ENCODE data around the gene RHBDF1. TPM values are rescaled to one million over a fixed set of nuclear protein-coding genes. Genes with fewer than 3 reads are reported as not detected.
A peak's percentile ranks its signal among the peaks of the same experiment; 100 is the strongest.
"Not testable (repeated sequence)": the region's sequence is repeated elsewhere in the genome, so short reads cannot be mapped to it uniquely, and the experiment has no call there.

Gene RHBDF1
- total and polyA plus RNA-seq, 4 donors: 19.0 to 52.7 (median 32.8) TPM

DNA sequence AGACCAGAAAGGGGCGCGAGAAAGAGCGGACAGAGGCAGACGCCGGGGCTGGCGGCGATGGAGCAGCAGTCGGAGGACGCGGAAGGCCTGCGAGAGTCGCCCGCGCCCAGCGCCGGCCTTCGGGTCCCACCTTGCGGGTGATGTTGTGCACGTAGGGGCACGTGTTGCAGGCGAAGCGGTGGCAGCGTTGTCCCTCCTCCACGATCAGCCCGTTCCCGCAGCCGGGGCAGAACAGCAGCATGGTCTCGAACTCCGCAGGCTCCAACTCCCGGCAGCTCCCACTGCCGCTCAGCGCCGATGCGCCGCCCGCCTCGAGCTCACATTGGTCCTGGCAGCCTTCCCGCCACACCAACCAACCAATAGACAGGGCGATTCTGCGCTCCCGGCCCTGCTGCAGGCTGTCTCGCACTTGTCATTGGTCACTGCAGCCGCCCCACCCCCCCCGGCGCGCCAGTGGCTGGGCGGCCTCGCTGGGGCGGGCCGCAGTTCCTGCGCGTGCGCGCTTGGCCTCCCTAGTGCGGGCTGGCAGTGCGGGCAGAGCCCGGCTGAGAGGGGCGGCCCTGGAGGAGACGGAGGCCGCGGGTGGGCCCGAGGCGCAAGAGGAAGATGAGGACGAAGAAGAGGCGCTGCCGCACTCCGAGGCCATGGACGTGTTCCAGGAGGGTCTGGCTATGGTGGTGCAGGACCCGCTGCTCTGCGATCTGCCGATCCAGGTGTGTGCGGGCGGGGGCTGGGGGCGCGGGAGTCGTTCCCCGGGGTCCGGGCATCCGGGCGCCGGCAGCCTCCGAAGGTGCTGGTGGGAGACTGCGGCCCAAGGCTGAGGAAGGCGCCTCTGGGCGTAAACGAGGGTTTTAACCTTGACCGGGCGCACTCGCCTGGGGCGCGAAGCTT is 18.8 kb downstream of the RHBDF1 start, which contains the start of the genes POLR3K and SNRNP25:
Gene POLR3K (minus strand): TSS at position 263 of the 891 bp plus-strand sequence. CDS start 22 bp downstream, at position 241.
Gene SNRNP25 (plus strand): TSS at position 483 of the 891 bp plus-strand sequence. CDS start 189 bp downstream, at position 672.
- Histone ChIP-seq H3K27me3 (ENCODE audit: control insufficient read depth, insufficient read depth, low read length) (no peaks in the 10 kb centered on the region), H3K4me3 (ENCODE audit: low read depth, low read length) (peak within 1 kb of the TSS; percentile 78), H3K36me3 (ENCODE audit: control insufficient read depth, insufficient read depth, low read length) (peaks cover 36% of the 10 kb centered on the region), H3K27ac (ENCODE audit: low read depth, low read length) (peak within 1 kb of the TSS; percentile 70), H3K9me3 (ENCODE audit: control insufficient read depth, insufficient read depth, low read length) (no peaks in the 10 kb centered on the region), H3K4me1 (ENCODE audit: control insufficient read depth, insufficient read depth, low read length) (peaks cover 18% of the 10 kb centered on the region)
- under 1% methylated on average over 86 of the region's 91 CpGs for WGBS (ENCODE audit: insufficient coverage)
- peak; percentile 89 to 99 (median 98) for DNase-seq (ENCODE audit: low read depth in 4 of 6, low spot score in 6 of 6)

DNA sequence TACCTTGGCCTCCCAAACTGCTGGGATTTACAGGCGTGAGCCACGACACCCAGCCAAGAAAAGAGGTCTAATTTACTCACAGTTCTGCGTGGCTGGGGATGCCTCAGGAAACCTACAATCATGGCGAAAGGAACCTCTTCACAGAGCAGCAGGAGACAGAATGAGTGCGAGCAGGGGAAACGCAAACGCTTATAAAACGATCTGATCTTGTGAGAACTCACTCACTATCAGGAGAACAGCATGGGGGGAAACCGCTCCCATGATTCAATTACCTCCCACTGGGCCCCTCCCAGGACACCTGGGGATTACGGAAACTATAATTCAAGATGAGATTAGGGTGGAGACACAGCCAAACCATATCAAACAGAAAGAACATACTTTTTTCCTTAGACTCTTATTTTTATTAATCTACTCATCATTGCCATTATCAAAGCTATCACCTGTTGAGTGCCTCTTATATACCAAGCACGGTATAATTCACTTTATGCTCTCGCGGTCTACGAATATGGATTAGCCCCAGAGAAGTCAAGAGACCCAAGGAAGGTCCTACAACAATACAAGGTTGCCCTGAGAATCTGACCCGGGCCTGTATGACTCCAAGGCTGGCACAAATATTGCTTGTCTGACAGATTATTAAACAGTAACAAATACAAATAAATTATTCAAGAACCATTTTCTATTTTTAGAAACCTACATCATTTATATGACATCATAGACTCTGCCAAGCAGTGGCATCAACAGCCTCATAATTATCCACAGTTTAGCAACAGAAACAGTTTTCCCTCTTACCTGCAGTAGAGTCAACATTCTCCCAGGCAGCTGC is 21.5 kb downstream of the RHBDF1 start:
- no peak overlapping the region for H3K4me3 ChIP-seq (ENCODE audit: low read depth, low read length)
- no peaks in the 10 kb centered on the region for H3K27me3 ChIP-seq (ENCODE audit: control insufficient read depth, insufficient read depth, low read length)
- 94% methylated on average over 3 of the region's 15 CpGs for WGBS (ENCODE audit: insufficient coverage)
- peaks cover 10% of the 10 kb centered on the region for H3K36me3 ChIP-seq (ENCODE audit: control insufficient read depth, insufficient read depth, low read length)
- no peaks in the 10 kb centered on the region for H3K9me3 ChIP-seq (ENCODE audit: control insufficient read depth, insufficient read depth, low read length)
- no peak overlapping the region for H3K27ac ChIP-seq (ENCODE audit: low read depth, low read length)
- peaks cover 18% of the 10 kb centered on the region for H3K4me1 ChIP-seq (ENCODE audit: control insufficient read depth, insufficient read depth, low read length)
- no peak for DNase-seq (ENCODE audit: low read depth in 4 of 6, low spot score in 6 of 6)

DNA sequence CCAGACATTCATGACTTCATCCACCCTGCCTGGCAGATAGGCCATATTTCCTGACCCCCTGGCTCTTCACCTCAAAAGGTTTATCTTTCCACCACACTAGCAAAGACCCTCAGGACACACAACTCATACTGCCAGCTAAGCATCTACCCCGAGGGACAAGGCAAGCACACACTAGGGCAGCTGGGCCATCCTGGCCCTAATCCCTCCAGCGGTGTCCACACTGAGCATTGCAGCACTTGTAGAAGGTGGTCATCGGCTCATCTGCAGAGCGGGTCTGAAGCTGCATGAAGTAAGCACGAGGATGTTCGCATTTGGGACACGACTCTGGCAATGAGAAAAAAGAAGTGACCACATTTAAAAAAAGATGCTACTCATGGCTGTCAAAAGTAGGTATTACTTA is 25.2 kb downstream of the RHBDF1 start:
- Histone ChIP-seq H3K9me3 (ENCODE audit: control insufficient read depth, insufficient read depth, low read length) (no peaks in the 10 kb centered on the region), H3K4me1 (ENCODE audit: control insufficient read depth, insufficient read depth, low read length) (no peaks in the 10 kb centered on the region), H3K27me3 (ENCODE audit: control insufficient read depth, insufficient read depth, low read length) (no peaks in the 10 kb centered on the region), H3K4me3 (ENCODE audit: low read depth, low read length) (no peak overlapping the region), H3K27ac (ENCODE audit: low read depth, low read length) (no peak overlapping the region), H3K36me3 (ENCODE audit: control insufficient read depth, insufficient read depth, low read length) (peaks cover 7% of the 10 kb centered on the region)
- no peak for DNase-seq (ENCODE audit: low read depth in 4 of 6, low spot score in 6 of 6)
- 93% methylated on average over 7 of the region's 7 CpGs for WGBS (ENCODE audit: insufficient coverage)

DNA sequence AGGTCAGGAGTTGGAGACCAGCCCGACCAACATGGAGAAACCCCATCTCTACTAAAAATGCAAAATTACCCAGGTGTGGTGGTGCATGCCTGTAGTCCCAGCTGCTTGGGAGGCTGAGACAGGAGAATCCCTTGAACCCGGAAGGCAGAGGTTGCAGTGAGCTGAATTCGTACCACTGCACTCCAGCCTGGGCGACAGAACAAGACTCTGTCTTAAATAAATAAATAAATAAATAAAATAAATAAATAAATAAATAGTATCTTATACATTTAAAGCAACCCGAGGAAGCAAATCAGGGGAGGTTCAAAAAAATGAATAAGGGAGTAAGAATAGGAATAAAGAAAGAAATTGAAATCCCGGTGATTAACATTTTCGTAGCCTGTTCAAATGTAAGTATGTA is 25.9 kb downstream of the RHBDF1 start:
- not testable (repeated sequence) for H3K4me3 ChIP-seq (ENCODE audit: low read depth, low read length); H3K9me3 ChIP-seq (ENCODE audit: control insufficient read depth, insufficient read depth, low read length); H3K4me1 ChIP-seq (ENCODE audit: control insufficient read depth, insufficient read depth, low read length); H3K27me3 ChIP-seq (ENCODE audit: control insufficient read depth, insufficient read depth, low read length); H3K27ac ChIP-seq (ENCODE audit: low read depth, low read length); H3K36me3 ChIP-seq (ENCODE audit: control insufficient read depth, insufficient read depth, low read length); DNase-seq (ENCODE audit: low read depth in 4 of 6, low spot score in 6 of 6)
- WGBS (ENCODE audit: insufficient coverage): no CpG with 5 or more reads among the region's 7 CpGs

DNA sequence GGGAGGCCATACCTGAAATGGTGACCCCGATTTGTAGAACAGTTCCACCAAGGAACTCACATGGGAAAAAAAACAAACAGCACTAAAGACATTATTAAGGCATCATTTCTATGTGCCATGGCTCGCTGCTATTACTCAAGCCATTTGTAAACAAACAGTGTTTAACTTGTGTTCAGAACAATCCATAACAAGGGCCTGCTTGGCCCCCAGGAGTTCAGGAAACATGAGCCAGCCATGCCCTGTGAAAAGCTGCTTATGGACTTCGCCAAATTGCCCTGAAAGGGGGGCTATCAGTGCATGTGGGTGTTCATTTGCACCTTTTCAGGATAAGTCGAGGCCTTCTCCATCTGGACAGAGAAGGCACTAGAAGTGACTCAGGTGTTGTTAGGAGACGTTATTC is 27.0 kb downstream of the RHBDF1 start:
- peaks cover 11% of the 10 kb centered on the region for H3K36me3 ChIP-seq (ENCODE audit: control insufficient read depth, insufficient read depth, low read length)
- no peaks in the 10 kb centered on the region for H3K9me3 ChIP-seq (ENCODE audit: control insufficient read depth, insufficient read depth, low read length)
- no peaks in the 10 kb centered on the region for H3K27me3 ChIP-seq (ENCODE audit: control insufficient read depth, insufficient read depth, low read length)
- H3K27ac ChIP-seq (ENCODE audit: low read depth, low read length): no peak overlapping the region
- H3K4me3 ChIP-seq (ENCODE audit: low read depth, low read length): no peak overlapping the region
- DNase-seq (ENCODE audit: low read depth in 4 of 6, low spot score in 6 of 6): no peak
- H3K4me1 ChIP-seq (ENCODE audit: control insufficient read depth, insufficient read depth, low read length): no peaks in the 10 kb centered on the region
- 92% methylated on average over 4 of the region's 5 CpGs for WGBS (ENCODE audit: insufficient coverage)

DNA sequence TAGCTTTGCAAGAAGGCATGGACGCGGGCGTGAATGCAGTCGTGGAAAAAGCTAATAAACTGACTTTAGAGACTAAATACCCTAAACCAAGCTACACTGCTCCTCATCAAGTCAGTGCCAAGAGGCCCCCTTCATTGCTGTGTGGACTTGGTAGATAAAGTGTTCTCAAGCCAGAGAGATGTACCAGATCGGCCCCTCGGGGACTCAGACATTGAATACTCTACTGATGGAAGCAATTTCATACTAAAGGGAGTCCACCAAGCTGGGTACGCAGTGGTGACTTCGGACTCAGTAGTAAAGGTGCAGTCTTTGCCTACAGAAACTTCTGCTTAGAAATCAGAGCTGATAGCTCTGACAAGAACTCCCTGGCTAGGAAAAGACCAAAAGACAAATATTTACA is 27.8 kb downstream of the RHBDF1 start:
- no peak overlapping the region for H3K4me3 ChIP-seq (ENCODE audit: low read depth, low read length)
- no peak for DNase-seq (ENCODE audit: low read depth in 4 of 6, low spot score in 6 of 6)
- H3K9me3 ChIP-seq (ENCODE audit: control insufficient read depth, insufficient read depth, low read length): no peaks in the 10 kb centered on the region
- H3K4me1 ChIP-seq (ENCODE audit: control insufficient read depth, insufficient read depth, low read length): no peaks in the 10 kb centered on the region
- WGBS (ENCODE audit: insufficient coverage): 97% methylated on average over 4 of the region's 8 CpGs
- peaks cover 11% of the 10 kb centered on the region for H3K36me3 ChIP-seq (ENCODE audit: control insufficient read depth, insufficient read depth, low read length)
- H3K27me3 ChIP-seq (ENCODE audit: control insufficient read depth, insufficient read depth, low read length): no peaks in the 10 kb centered on the region
- no peak overlapping the region for H3K27ac ChIP-seq (ENCODE audit: low read depth, low read length)

DNA sequence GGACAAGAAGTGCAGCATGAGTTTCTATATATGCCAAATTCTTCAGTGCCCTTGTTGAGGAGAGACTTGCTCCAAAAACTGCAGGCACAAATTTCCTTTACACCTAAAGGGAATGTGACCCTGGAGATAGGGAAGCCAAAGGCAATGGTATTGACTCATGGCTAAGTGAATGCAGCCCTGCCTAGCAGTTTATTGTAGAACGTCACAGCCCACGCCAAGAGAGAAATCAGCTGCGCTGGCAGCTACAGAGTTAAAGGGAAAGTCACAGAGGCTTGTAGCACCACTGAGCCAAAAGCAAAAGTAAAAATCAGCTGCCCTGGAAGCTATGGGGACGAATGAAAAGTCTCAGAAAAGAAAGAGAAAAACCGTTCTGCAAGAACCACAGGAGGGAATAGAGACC is 29.1 kb downstream of the RHBDF1 start:
- no peak overlapping the region for H3K4me3 ChIP-seq (ENCODE audit: low read depth, low read length)
- peaks cover 12% of the 10 kb centered on the region for H3K36me3 ChIP-seq (ENCODE audit: control insufficient read depth, insufficient read depth, low read length)
- 81% methylated on average over 4 of the region's 5 CpGs for WGBS (ENCODE audit: insufficient coverage)
- no peaks in the 10 kb centered on the region for H3K4me1 ChIP-seq (ENCODE audit: control insufficient read depth, insufficient read depth, low read length)
- no peak for DNase-seq (ENCODE audit: low read depth in 4 of 6, low spot score in 6 of 6)
- H3K9me3 ChIP-seq (ENCODE audit: control insufficient read depth, insufficient read depth, low read length): no peaks in the 10 kb centered on the region
- no peak overlapping the region for H3K27ac ChIP-seq (ENCODE audit: low read depth, low read length)
- no peaks in the 10 kb centered on the region for H3K27me3 ChIP-seq (ENCODE audit: control insufficient read depth, insufficient read depth, low read length)

DNA sequence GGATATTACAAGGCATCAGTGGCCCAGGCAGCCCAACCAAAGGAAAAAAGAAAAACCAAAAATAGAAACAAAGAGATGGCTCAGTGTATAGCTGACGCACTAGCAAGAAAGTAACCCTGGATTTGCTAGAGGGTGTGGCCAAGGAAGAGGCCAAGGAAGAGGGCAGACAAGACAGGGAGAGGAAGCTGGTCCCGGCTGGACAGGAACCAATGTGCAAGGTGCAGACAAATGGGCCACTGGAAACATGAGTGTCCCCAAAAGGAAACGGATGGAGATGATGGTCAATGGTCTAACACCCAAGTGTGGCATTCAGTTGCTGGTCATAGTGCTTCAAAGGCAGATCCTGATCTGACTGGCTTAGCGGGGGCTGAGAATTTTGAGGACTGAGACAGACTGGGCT is 29.7 kb downstream of the RHBDF1 start:
- H3K9me3 ChIP-seq (ENCODE audit: control insufficient read depth, insufficient read depth, low read length): no peaks in the 10 kb centered on the region
- H3K4me1 ChIP-seq (ENCODE audit: control insufficient read depth, insufficient read depth, low read length): no peaks in the 10 kb centered on the region
- WGBS (ENCODE audit: insufficient coverage): 95% methylated on average over 4 of the region's 4 CpGs
- H3K36me3 ChIP-seq (ENCODE audit: control insufficient read depth, insufficient read depth, low read length): peaks cover 12% of the 10 kb centered on the region
- no peaks in the 10 kb centered on the region for H3K27me3 ChIP-seq (ENCODE audit: control insufficient read depth, insufficient read depth, low read length)
- no peak overlapping the region for H3K27ac ChIP-seq (ENCODE audit: low read depth, low read length)
- no peak for DNase-seq (ENCODE audit: low read depth in 4 of 6, low spot score in 6 of 6)
- no peak overlapping the region for H3K4me3 ChIP-seq (ENCODE audit: low read depth, low read length)

DNA sequence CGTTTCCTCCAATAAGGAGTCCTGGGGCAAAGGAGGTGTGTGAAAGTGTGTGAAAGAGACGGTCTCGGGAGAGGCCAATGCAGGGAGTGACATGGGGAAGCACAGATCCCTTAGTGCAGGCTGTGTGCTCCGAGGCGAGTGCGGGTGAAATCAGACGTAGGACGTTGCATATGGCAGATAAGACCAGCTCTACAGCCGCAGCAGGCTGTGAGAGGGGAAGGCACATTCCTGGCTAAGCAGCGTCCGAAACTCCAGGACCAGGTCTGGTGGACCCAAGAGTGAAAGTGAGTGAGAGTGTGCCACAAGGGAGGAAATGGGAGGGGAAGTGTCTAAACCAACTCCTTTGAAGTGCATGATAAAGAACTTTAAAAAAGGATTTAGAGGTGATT is 30.4 kb downstream of the RHBDF1 start:
- Histone ChIP-seq H3K36me3 (ENCODE audit: control insufficient read depth, insufficient read depth, low read length) (peaks cover 12% of the 10 kb centered on the region), H3K9me3 (ENCODE audit: control insufficient read depth, insufficient read depth, low read length) (no peaks in the 10 kb centered on the region), H3K27ac (ENCODE audit: low read depth, low read length) (no peak overlapping the region), H3K4me3 (ENCODE audit: low read depth, low read length) (no peak overlapping the region), H3K4me1 (ENCODE audit: control insufficient read depth, insufficient read depth, low read length) (no peaks in the 10 kb centered on the region), H3K27me3 (ENCODE audit: control insufficient read depth, insufficient read depth, low read length) (no peaks in the 10 kb centered on the region)
- WGBS (ENCODE audit: insufficient coverage): 96% methylated on average over 11 of the region's 11 CpGs
- DNase-seq (ENCODE audit: low read depth in 4 of 6, low spot score in 6 of 6): no peak
